ENCODE measurements around the gene IGIP.

IGIP gene

GRCh38 chr5:140113180-140113698 lies 12.5 kb upstream of the IGIP start:
- no peak for DNase-seq (ENCODE audit: low read depth in 1 of 2, low spot score in 1 of 2)
- Histone ChIP-seq H3K27me3 (ENCODE audit: insufficient read depth, poor library complexity, severe bottlenecking) (no peaks in the 10 kb centered on the region), H3K4me3 (replicated peaks; ENCODE audit: insufficient read depth, low read length) (peak overlapping the region; percentile 43), H3K27ac (replicated peaks) (peak overlapping the region; percentile 65)
- TF ChIP-seq REST (IDR thresholded peaks at IDR 0.05; ENCODE audit: insufficient replicate concordance, low read depth) (no peak), CTCF (IDR thresholded peaks at IDR 0.05; ENCODE audit: insufficient read depth, low read length) (no peak), SPI1 (IDR thresholded peaks at IDR 0.05; ENCODE audit: borderline replicate concordance, low read depth) (no peak), GABPA (IDR thresholded peaks at IDR 0.05; ENCODE audit: low read depth) (no peak), POLR2AphosphoS5 (IDR thresholded peaks at IDR 0.05; ENCODE audit: low read depth) (no peak)

GRCh38 chr5:140113699-140114263 lies 12.0 kb upstream of the IGIP start, which contains the start of gene PURA:
Gene PURA (plus strand): TSS chr5:140114109. CDS start chr5:140114182, 73 bp downstream.
- H3K27ac ChIP-seq (replicated peaks): peak within 1 kb of the TSS; percentile 85
- TF ChIP-seq POLR2AphosphoS5 (IDR thresholded peaks at IDR 0.05; ENCODE audit: low read depth) (peak; percentile 35; the same call in 1 of the 2 replicates), CTCF (IDR thresholded peaks at IDR 0.05; ENCODE audit: insufficient read depth, low read length) (no peak)
- no peaks in the 10 kb centered on the region for H3K27me3 ChIP-seq (ENCODE audit: insufficient read depth, poor library complexity, severe bottlenecking)

GRCh38 chr5:140114341-140115185 lies 11.2 kb upstream of the IGIP start:
- TF ChIP-seq CTCF (IDR thresholded peaks at IDR 0.05; ENCODE audit: insufficient read depth, low read length): no peak
- TF ChIP-seq REST (IDR thresholded peaks at IDR 0.05; ENCODE audit: insufficient replicate concordance, low read depth): no peak
- TF ChIP-seq POLR2AphosphoS5 (IDR thresholded peaks at IDR 0.05; ENCODE audit: low read depth): no peak
- no peak for TF ChIP-seq SPI1 (IDR thresholded peaks at IDR 0.05; ENCODE audit: borderline replicate concordance, low read depth)
- no peak for TF ChIP-seq GABPA (IDR thresholded peaks at IDR 0.05; ENCODE audit: low read depth)
- DNase-seq (ENCODE audit: low read depth in 1 of 2, low spot score in 1 of 2): peak in 1 of 2 experiments; percentile 29
- no peaks in the 10 kb centered on the region for H3K27me3 ChIP-seq (ENCODE audit: insufficient read depth, poor library complexity, severe bottlenecking)
- H3K4me3 ChIP-seq (replicated peaks; ENCODE audit: insufficient read depth, low read length): peak overlapping the region; percentile 47
- peak overlapping the region; percentile 85 for H3K27ac ChIP-seq (replicated peaks)

More at GRCh38 chr5:140113699-140114263, 12.0 kb upstream of the IGIP start, which contains the start of gene PURA:
- peak; percentile 63 to 90 for DNase-seq (ENCODE audit: low read depth in 1 of 2, low spot score in 1 of 2)
- H3K4me3 ChIP-seq (replicated peaks; ENCODE audit: insufficient read depth, low read length): peak within 1 kb of the TSS; percentile 47
